Activated CD8-positive, alpha-beta memory T cell treated with anti-CD3 and anti-CD28 coated beads for 4 hours (primary cell): ENCODE measurements around the gene AURKAIP1.
"Not testable (repeated sequence)": the region's sequence is repeated elsewhere in the genome, so short reads cannot be mapped to it uniquely, and the experiment has no call there.

Source experiments
- DNase-seq, 2 donors: peaks; one replicate each; pipeline ENCODE4 v3.0.0-alpha.2; 2020; ENCODE audit warnings: low read depth in 2 of 2

The AURKAIP1 gene

DNA sequence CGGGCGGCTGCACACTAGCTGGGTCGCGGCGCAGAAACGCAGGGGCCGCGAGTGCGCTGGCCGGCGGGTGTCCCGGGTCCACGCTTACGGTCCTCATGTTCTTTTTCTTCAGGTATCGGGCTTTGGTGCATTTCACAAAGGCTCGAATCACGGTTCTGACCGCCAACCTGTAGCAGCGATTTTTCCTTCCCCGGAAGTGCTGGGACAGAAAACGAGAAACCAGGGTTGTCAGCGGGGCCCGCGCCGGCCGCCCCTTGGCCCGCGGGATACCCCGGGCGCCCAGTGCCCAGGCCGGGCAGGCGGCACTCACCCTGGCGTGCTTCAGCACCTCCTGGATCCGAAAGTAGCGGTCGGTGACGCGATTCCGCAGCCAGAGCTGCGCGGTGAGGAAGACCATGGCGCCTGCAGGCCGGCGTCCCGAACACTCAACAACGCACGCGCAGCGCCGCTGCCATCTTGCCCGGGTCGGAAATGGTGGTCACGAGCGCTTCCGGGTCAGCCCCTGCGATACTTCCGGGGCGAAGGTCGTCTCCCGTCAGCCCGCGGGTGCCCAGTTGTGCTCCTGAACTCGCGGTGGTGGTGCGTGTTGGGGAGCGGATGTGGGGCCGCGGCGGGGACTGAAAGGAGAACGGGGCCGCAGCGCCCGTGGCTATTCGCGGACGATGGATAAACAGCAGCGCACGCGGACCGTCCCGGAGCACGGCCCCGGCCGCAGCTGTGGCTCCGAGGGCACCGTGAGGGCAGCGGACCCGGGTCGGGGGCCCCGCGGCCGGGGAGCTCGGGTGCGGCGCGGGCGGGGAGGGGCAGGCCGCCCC, 32.0 kb upstream of the AURKAIP1 start, which contains the start of gene MRPL20:
TSS of gene MRPL20 (minus strand) at position 473 of the 815 bp plus-strand sequence. CDS start at position 397, 76 bp downstream.
- peak; percentile 91 to 94 for DNase-seq

DNA sequence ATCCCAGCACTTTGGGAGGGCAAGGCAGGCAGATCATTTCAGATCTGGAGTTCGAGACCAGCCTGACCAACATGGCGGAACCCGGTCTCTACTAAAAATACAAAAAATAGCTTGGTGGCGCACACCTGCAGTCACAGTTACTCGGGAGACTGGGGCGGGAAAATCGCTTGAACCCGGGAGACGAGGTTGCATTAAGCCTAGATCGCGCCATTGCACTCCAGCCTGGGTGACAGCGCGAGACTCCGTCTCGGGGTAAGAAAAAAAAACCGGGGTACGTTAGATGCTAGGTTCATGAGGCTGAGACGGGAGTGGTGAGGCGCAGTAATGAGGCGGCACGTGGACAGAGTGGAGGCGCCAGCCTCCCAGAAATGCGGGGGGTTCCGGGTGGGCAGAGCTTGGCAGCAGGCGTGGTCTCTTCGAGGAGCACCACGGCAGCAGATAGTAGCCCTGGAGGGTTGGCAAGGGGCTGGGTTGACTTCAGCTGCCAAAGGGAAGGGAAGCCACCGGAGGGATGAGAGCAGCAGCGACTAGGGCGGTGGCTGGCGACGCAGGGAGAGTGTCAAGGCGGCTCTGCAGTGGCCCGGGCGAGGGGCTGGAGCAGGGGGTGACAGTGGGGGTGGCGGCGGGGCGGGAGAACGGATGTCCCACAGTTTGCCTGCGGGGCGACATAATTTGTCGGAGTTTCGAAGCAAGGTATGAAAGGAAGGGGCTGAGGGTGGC, 31.3 kb upstream of the AURKAIP1 start:
- DNase-seq = no peak

DNA sequence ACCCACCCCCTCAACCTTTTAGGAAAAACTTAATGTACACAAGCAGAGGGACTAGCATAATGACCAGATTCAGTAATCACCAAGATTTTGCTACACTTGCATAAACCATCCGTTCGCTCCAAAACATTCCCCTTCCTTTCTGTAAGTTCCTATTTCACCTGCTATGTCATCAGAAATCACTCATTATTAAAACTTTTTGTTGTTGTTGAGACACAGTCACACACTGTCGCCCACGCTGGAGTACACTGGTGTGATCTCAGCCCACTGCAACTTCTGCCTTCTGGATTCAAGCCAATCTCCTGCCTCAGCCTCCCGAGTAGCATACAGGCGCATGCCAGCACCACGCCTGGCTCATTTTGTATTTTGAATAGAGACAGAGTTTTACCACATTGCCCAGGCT, 28.6 kb upstream of the AURKAIP1 start:
- DNase-seq = no peak

DNA sequence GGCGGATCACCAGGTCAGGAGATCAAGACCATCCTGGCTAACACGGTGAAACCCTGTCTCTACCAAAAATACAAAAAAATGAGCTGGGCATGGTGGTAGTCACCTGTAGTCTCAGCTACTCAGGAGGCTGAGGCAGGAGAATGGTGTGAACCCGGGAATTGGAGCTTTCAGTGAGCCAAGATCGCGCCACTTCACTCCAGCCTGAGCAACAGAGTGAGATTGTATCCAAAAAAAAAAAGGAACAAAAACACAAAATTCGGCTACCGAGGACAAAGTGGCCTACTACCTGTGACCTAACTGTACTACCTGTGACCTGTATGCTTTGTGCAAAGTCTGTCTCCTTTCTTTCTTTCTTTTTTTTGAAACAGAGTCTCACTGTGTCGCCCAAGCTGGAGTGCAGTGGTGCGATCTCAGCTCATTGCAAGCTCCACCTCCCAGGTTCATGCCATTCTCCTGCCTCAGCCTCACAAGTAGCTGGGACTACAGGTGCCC, 27.9 kb upstream of the AURKAIP1 start:
- not testable (repeated sequence) for DNase-seq

DNA sequence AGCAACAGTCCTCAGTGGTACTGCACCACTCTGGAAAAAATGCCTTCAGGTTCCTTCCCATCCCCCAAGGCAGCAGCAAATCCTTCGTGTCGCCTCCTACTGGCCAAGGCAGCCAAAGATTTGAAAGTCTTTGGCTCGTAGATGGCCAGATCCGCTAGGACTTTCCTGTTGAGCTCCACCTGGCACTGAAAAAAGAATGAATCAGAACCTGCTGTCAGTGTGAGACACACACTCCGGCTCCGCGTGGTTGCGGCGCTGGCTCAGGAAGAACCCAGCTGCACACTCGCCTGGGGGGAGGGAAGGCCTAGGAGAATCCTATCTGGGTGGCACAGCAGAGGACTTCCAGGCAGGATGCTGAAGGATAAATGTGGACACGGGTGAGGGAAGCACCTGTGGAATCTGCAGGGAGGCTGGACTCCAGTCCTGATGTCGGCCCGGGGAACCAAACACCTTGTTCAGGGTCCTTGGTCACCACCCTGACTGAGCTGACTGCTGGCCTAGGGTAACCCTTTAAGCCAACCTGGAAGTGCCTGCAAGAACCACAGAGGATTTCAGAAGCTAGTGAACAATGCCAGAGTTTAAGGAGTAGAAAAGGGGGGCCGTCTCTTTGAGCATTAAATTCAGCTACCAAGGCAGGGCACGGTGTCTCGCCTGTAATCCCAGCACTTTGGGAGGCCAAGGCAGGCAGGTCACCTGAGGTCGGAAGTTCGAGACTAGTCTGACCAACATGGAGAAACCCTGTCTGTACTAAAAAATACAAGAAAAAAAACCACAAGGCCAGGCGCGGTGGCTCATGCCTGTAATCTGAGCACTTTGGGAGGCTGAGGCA, 27.3 kb upstream of the AURKAIP1 start:
- DNase-seq = no peak

DNA sequence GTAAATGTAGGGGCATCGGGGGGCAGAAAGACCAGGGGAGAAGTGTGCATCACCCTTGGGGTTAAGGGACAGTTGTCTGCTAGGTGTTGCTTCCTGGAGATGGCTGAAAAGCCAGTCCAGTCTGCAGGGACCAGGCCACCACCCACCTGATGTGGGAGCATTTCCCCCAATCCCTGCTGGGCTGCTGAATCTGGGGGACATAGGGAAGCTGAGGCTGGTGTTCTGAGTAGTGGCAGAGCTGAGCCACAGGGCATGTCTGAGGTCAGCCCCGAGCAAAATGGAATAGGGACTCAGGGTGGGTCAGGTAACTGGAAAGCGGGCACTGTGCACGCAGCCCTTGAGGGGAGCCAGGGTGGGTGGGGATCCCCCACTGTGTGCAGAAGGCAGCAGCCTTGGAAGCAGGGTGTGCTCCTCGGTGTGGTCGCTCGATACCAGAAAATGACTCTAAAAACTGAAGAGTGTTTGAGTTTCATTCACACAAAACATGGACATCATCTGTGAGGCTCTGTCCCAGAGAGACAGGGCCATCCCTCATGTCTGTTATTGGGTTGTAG, 26.5 kb upstream of the AURKAIP1 start:
- DNase-seq = no peak

DNA sequence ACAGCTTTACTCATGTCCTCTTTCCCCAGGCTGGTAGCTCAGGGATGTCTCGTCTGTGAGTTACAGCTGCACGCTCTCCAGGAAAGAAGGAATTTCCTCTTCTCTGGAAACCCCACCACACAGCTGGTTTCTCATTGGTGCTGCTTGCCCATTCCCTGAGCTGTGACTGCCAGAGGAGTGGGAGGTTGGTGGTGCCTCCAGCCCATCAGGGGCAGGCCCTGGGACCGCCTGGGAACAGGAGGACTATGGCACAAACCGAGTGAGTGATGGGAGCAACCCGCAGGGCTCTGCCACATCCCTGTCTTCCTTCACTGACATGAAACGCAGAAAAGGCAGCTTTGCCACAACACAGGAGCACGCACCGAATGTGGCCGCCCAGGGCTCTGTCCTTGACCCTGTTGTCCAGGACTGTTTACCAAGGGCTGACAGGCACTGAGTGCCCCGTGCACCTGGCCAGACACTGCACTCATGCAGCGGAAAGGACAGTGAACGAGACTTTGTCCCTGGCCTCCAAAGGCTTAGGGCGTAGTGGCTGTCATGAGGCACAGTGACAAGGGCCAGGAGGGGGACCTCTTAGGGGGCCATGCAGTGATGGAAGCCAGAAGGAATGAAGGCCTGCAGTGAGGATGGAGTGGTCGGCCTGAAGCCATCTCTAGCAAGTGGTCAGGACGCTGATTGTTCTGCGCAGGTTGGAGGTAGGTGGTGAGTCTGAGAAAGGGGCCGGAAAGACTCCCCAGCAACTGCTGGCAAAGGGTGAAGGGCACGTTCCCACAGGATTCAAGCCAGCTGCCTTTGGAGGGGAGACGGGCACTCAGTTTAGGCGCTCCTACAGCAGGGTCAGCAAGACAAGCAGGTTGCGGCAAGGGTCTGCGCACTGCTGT, 25.8 kb upstream of the AURKAIP1 start:
- DNase-seq = no peak

DNA sequence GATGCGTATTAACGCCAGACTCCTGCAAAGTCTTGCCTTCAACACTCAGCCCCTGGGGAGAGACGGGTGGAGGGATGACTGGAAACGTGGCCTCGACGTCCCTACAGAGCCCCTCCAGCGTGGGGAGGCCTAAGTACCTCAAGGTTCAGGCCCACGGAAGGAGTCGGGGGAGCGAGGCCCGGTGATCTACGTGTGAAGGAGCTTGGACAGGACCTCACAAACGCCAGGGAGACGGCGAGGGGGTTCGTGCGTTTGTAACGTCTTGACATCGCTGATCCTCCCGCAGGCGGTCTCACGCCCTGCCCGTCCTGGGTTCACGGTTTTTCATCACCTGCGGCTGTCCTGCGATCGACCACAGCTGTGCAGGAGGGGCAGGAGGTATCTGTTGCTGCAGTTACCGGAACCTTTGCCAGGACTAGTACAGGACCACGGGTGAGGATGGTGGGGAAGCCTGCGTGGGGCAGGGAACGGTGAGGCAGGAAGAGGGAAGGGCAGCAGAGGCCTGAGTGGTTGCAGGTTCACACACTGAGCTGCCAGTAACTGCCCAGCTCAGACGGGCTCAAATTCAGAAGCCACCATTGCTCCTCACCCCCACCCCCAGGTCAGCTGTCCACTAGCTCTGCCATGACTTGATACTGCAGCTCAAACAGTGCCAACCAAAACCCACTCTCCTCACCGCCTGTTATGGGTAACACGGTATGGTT, 25.0 kb upstream of the AURKAIP1 start:
- DNase-seq = no peak

DNA sequence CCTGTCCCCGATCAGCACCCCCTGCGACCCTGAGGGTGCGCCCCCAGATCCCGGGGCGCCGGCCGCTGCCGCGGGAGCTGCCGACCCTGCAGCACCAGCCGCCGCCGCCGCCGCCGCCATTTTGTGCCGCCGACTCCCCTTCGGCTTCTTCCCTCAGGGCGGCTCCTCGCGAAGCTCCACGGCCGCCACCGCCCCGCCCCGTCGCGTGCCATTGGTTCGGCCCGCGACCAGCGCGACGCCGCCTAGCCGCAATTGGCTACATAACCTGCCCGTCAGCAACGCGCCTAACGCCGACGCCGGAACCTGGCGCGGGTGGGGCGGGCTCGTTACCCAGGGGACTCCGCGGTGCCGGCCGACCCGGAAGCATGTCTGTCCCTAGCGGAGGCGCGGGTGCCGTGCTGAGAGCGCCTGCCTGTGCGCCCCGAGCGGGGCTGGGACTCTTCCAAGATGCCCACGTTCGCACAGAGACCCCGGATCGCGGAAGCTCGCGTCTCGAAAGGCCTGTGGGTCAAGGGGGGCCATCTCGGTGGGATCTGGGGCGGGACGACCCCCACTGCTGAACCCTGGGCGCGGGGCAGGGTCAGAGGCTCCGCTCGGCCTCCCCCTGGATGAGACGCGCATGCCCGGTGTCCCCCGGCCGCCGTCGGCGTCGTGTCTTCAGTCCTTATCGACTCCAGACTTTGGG, 24.3 kb upstream of the AURKAIP1 start, which contains the start of gene CCNL2:
TSS of gene CCNL2 (minus strand) at position 149 of the 685 bp plus-strand sequence. CDS start at position 120, 29 bp downstream.
- DNase-seq = peak; percentile 99

DNA sequence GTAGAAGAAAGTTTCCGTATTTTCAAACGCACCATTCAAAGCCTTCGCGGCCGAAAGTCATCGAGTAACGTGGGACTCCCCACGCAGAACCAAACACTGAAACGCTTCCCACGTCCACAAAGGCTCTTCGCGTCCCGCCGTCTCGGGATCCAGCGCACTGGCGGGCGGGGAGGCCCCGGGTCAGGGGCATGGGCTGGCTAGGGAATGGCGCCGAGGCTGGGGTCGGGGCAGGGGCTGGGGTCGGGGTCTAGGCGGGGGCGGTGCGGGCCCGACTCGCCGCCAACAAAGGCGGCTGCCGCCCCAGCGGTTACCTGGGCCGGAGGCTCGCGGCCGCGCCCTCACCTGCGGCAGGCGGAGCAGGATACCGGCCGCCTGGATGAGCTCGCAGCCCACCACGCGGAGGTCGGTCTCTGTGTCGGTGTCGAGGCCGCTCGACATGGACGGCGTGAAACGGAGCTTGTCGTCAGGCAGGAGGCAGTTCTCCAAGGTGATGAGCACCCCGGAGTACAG, 23.7 kb upstream of the AURKAIP1 start:
- DNase-seq = no peak

DNA sequence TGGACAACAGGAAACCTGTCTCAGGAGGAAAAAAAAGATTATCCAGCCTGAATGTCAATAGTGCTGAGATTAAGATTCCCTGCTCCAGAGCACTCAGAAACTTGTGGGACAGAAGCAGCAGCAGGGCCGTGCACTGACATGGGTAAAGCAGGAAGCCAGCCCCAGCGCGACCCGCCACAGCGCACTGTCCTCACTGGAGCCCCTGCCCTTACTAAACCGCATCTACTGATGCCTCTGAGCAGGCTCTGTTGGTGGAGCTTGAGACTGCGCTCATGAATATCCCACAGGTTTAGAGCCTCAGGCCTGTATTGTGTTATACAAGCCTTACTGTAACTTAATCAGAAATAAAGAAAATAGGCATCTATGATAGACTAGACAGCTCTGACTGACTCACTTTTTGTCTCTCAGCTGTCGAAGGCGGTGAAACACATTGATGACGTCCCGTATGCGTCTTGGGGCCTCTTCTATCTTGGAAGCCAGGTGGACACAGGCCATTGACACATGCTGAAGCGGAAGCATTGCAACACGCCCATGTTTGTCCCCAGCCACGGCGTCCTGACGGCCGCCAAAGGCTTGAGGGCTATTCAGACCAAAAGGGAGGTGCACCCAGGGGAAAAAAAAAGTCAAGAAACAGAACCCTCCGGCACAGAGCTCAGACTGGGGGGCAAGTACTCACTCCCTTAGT, 23.0 kb upstream of the AURKAIP1 start:
- DNase-seq = no peak

DNA sequence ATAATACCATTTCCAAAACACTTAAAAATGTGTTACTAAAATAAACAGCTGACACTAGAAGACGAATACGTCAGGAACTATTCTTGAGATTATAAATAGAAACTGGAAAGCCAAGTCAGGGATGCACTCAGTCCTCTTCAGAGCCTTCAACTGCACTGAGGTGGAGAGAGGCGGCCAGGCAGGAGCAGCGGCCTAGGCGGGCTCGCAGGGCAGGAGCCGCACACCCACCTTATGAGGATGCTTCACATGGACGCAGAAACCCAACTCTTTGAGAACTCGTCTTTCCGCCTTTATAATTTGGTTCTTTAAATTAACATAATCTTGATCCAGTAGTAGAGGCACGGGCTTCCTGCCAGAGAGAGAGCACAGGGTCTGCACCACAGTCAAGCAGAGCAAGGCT, 20.2 kb upstream of the AURKAIP1 start:
- DNase-seq = no peak

DNA sequence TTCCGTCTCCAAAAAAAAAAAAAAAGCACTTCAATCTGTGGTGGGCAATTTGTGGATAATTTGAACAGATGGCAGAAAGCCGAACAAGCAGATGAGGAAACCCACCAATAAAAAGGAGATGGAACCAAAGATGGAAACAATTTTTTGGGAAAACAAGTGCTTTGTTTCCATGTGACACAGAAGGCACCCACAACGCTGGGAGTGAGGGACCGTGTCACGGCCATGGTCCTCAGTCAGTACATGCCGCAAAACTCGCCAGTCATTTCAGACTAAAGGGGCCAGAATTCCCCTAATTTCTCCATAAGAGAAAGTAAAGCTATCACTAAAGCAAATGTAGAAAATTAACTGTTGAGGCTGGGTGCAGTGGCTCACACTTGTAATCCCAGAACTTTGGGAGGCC, 19.1 kb upstream of the AURKAIP1 start:
- no peak for DNase-seq

DNA sequence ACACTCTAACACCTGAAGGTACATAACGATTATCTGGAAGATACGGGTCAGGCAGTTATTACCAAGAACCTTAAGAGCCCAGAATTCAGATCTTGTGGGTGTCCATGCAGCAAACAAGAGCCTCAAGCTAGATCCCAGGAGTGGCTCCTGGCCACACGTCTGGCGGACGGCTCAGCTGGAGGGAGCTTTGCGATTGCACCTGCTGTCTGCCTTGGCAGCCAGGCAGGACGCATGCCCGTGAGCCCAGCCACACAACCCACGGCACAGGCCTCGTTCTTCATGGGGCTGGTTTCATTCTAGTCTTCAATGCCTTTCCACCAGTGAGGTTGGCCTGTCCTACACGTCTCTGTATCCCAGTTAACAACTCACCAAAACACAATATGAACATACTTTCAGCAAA, 18.4 kb upstream of the AURKAIP1 start:
- DNase-seq = no peak

DNA sequence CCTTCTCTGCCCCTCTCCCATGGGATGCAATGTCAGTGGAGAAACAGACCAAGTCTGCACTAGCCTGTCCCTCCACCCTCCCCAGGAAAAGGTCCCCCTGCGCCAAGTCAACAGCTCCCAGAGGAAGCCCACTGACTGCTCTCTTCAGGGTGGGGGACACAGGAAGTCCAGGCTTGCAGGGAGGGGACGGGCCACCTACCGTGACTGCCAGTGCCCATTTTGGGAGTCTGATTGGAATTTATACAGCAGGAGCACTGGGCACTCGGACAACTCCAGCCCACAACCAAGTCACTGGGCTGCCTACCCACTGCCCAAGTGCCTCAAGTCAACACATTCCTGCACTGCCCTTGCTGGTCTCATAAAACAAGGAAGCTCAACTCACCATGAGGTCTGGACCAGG, 18.0 kb upstream of the AURKAIP1 start:
- no peak for DNase-seq

DNA sequence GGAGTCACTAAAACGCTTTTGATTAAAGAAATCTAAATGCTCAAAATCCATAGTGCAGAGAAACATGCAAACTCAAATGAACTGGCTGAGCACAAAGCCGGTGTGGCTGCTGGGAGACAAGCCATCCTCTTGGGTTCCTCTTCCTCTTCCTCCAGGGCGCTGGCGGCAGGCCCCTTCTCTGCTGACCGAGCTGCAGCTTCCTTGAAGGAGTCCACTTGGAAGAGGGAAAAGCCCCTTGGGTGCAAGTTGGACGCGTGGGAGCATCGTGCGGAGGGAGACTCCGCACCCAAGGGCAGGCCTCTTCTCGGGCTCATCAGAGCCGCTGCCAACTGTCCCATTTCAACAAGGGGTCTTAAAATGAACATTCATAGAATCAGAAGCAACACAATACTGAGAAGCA, 16.2 kb upstream of the AURKAIP1 start:
- DNase-seq = no peak

DNA sequence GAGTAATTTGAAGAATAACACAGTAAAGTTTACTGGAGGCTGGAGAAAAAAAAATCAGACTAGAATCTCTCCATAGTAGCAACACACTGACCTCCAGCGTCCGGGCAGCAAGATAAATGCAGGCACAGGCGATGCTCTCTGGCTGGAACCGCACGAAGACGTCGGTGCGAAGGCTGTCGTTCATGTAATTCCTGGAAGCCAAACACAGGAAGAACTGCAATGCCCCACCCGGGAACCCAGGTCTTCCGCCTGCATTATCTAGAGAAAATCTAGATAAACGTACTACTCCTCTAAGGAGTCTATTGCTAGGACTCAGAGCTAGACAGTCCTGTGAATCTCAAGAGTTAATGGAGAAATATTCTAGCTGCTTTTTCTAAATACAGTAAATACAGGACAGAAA, 15.7 kb upstream of the AURKAIP1 start:
- DNase-seq = no peak

DNA sequence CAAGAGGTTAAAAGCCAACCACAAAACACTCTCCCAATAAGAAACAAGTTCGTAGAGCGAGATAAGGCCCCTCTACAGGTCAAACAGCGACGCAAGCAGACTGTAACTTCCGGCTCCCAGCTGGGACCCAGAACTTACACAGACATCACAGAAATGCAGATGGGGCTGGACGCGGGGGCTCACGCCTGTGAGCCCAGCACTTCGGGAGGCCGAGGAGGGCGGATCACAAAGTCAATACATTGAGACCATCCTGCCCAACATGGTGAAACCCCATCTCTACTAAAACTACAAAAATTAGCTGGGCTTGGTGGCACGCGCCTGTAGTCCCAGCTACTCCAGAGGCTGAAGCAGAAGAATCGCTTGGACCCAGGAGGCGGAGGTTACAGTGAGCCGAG, 13.1 kb upstream of the AURKAIP1 start:
- no peak for DNase-seq
